ENCODE data around the gene ARHGAP22. TPM values are rescaled to one million over a fixed set of nuclear protein-coding genes. Genes with fewer than 3 reads are reported as not detected.

Gene ARHGAP22
- total and polyA plus RNA-seq, 2 experiments from 2014 or later: 41.9 to 44.4 TPM

GRCh38 chr10:48594371-48594770, 10.5 kb downstream of the ARHGAP22 start:
- peaks cover 97% of the 10 kb centered on the region for H3K79me2 ChIP-seq (ENCODE audit: insufficient read depth)
- no peaks in the 10 kb centered on the region for H4K20me1 ChIP-seq (ENCODE audit: insufficient read depth)
- H3K4me1 ChIP-seq (ENCODE audit: insufficient read depth): peaks cover 9% of the 10 kb centered on the region
- peaks cover 4% of the 10 kb centered on the region; the same call in 1 of the 2 replicates for H3K36me3 ChIP-seq (ENCODE audit: low read depth)
- no peak overlapping the region for H3K4me2 ChIP-seq (ENCODE audit: unreplicated experiment)
- DNase-seq: no peak
- H3K27ac ChIP-seq: no peak overlapping the region
- H2AFZ ChIP-seq: no peak overlapping the region
- no peak overlapping the region for H3K4me3 ChIP-seq
- WGBS, 2 experiments (ENCODE audit: low coverage in 1 of 2, low lambda C conversion rate in 2 of 2, missing lambda C conversion rate in 2 of 2): 97 to 100% methylated on average over 4 of the region's 4 CpGs
- H3K27me3 ChIP-seq (replicated peaks; ENCODE audit: insufficient read depth): no peaks in the 10 kb centered on the region
- TF ChIP-seq EZH2 (IDR thresholded peaks at IDR 0.05; ENCODE audit: insufficient read depth, poor library complexity, severe bottlenecking) (no peak), EZH2phosphoT487 (IDR thresholded peaks at IDR 0.05; ENCODE audit: insufficient read depth, low read depth) (no peak)
- H3K9ac ChIP-seq: no peak overlapping the region
- in situ Hi-C loops (cut with MboI): no loop called here
- H3K9me2 ChIP-seq (ENCODE audit: insufficient read depth): no peaks in the 10 kb centered on the region
- H3F3A ChIP-seq (ENCODE audit: insufficient read depth): peaks cover 31% of the 10 kb centered on the region
- H3K9me3 ChIP-seq (ENCODE audit: low read depth): no peaks in the 10 kb centered on the region

GRCh38 chr10:48592346-48592745, 12.5 kb downstream of the ARHGAP22 start:
- Histone ChIP-seq H3K27ac (no peak overlapping the region), H3K9me2 (ENCODE audit: insufficient read depth) (no peaks in the 10 kb centered on the region), H3K36me3 (ENCODE audit: low read depth) (peaks cover 4% of the 10 kb centered on the region; the same call in 1 of the 2 replicates), H3K27me3 (replicated peaks; ENCODE audit: insufficient read depth) (no peaks in the 10 kb centered on the region), H3F3A (ENCODE audit: insufficient read depth) (peaks cover 49% of the 10 kb centered on the region), H3K9me3 (ENCODE audit: low read depth) (no peaks in the 10 kb centered on the region), H3K4me2 (ENCODE audit: unreplicated experiment) (no peak overlapping the region), H4K20me1 (ENCODE audit: insufficient read depth) (no peaks in the 10 kb centered on the region), H3K4me3 (no peak overlapping the region), H3K4me1 (ENCODE audit: insufficient read depth) (peaks cover 27% of the 10 kb centered on the region), H3K79me2 (ENCODE audit: insufficient read depth) (peaks cover 93% of the 10 kb centered on the region), H3K9ac (no peak overlapping the region), H2AFZ (no peak overlapping the region)
- WGBS, 2 experiments (ENCODE audit: low coverage in 1 of 2, low lambda C conversion rate in 2 of 2, missing lambda C conversion rate in 2 of 2): 87 to 90% methylated on average over 6 of the region's 6 CpGs
- in situ Hi-C loops (cut with MboI): no loop called here
- TF ChIP-seq EZH2phosphoT487 (IDR thresholded peaks at IDR 0.05; ENCODE audit: insufficient read depth, low read depth): no peak
- TF ChIP-seq EZH2 (IDR thresholded peaks at IDR 0.05; ENCODE audit: insufficient read depth, poor library complexity, severe bottlenecking): no peak
- no peak for DNase-seq

GRCh38 chr10:48590945-48591344, 13.9 kb downstream of the ARHGAP22 start:
- Histone ChIP-seq H3K4me2 (ENCODE audit: unreplicated experiment) (no peak overlapping the region), H2AFZ (no peak overlapping the region), H4K20me1 (ENCODE audit: insufficient read depth) (no peaks in the 10 kb centered on the region), H3K27me3 (replicated peaks; ENCODE audit: insufficient read depth) (no peaks in the 10 kb centered on the region), H3K4me3 (no peak overlapping the region), H3K9ac (no peak overlapping the region), H3F3A (ENCODE audit: insufficient read depth) (peaks cover 49% of the 10 kb centered on the region), H3K27ac (no peak overlapping the region), H3K79me2 (ENCODE audit: insufficient read depth) (peaks cover 93% of the 10 kb centered on the region), H3K4me1 (ENCODE audit: insufficient read depth) (peaks cover 27% of the 10 kb centered on the region), H3K36me3 (ENCODE audit: low read depth) (0 out of 2 replicates have a peak, but pooled peaks cover 4% of the 10 kb centered on the region), H3K9me2 (ENCODE audit: insufficient read depth) (no peaks in the 10 kb centered on the region), H3K9me3 (ENCODE audit: low read depth) (no peaks in the 10 kb centered on the region)
- no peak for DNase-seq
- in situ Hi-C loops (cut with MboI): no loop called here
- TF ChIP-seq EZH2 (IDR thresholded peaks at IDR 0.05; ENCODE audit: insufficient read depth, poor library complexity, severe bottlenecking) (no peak), EZH2phosphoT487 (IDR thresholded peaks at IDR 0.05; ENCODE audit: insufficient read depth, low read depth) (no peak)
- 94 to 96% methylated on average over 10 of the region's 10 CpGs for WGBS, 2 experiments (ENCODE audit: low coverage in 1 of 2, low lambda C conversion rate in 2 of 2, missing lambda C conversion rate in 2 of 2)

- Histone ChIP-seq H3K79me2 (ENCODE audit: insufficient read depth) (peaks cover 93% of the 10 kb centered on the region), H3K36me3 (ENCODE audit: low read depth) (0 out of 2 replicates have a peak, but pooled peaks cover 5% of the 10 kb centered on the region), H3K4me2 (ENCODE audit: unreplicated experiment) (peak overlapping the region; percentile 76), H3K9me2 (ENCODE audit: insufficient read depth) (no peaks in the 10 kb centered on the region), H3K4me1 (ENCODE audit: insufficient read depth) (peaks cover 27% of the 10 kb centered on the region), H3F3A (ENCODE audit: insufficient read depth) (peaks cover 49% of the 10 kb centered on the region), H3K27me3 (replicated peaks; ENCODE audit: insufficient read depth) (no peaks in the 10 kb centered on the region), H3K9me3 (ENCODE audit: low read depth) (no peaks in the 10 kb centered on the region), H3K27ac (peak overlapping the region; percentile 89), H4K20me1 (ENCODE audit: insufficient read depth) (no peaks in the 10 kb centered on the region), H3K9ac (peak overlapping the region; percentile 64), H3K4me3 (peak overlapping the region; percentile 47), H2AFZ (peak overlapping the region; percentile 61)
- DNase-seq: peak; percentile 94
- in situ Hi-C loops (cut with MboI): no loop called here
- TF ChIP-seq EZH2phosphoT487 (IDR thresholded peaks at IDR 0.05; ENCODE audit: insufficient read depth, low read depth): no peak
- no peak for TF ChIP-seq EZH2 (IDR thresholded peaks at IDR 0.05; ENCODE audit: insufficient read depth, poor library complexity, severe bottlenecking)
- WGBS, 2 experiments (ENCODE audit: low coverage in 1 of 2, low lambda C conversion rate in 2 of 2, missing lambda C conversion rate in 2 of 2): 1 to 2% methylated on average over 5 of the region's 5 CpGs
These were observed 15.6 kb downstream of the ARHGAP22 start for GRCh38 chr10:48589266-48589665.
